ENCODE measurements around the gene BMPER. TPM values are rescaled to one million over a fixed set of nuclear protein-coding genes. Genes with fewer than 3 reads are reported as not detected.

The BMPER gene
- total and polyA plus RNA-seq, 3 experiments from 2014 or later = not detected

DNA sequence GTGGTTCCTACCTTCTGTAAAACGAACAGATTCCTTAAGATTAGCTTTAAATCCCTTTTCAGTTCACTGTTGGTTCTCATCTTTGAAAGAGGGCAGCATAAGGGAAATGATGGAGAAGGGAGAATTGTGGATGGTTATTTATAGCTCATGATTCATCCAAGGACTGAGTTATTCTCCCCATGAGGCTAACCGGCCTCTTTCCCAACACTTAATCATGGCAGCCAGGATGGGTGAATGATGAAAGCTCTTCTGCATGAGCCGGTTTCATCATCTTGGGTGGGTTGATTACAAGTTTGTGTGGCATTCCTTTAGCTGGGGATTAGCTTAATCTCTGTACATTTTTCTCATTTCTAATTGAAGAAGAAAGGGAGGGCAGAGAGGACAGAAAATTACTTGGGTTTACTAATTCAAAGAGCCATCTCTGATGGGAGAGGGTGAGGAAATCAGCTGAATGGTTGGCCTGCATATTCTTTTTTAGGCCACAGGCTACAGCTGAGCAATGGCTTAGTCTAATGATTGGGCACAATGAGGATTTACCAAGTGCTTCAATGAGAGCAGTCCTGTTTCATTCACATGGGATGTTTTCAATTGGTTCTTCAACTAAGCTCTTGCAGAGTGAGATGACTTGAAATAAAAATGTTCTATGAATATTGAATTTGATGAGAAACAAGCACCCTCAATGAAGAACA lies 250.0 kb downstream of the BMPER start:
- Mint-ChIP-seq H3K9me3 (peaks cover 0 to 3% (median 2%) of the 10 kb centered on the region in 5 donors), H3K36me3 (no peaks in the 10 kb centered on the region), H3K27ac (no peak overlapping the region), H3K4me1 (no peaks in the 10 kb centered on the region), H3K27me3 (no peaks in the 10 kb centered on the region), H3K4me3 (no peak overlapping the region)
- no peak for DNase-seq
- Histone ChIP-seq H3K4me1 (ENCODE audit: insufficient read depth, low read length) (no peaks in the 10 kb centered on the region), H3K27me3 (ENCODE audit: insufficient read depth, low read length, poor library complexity, severe bottlenecking) (no peaks in the 10 kb centered on the region), H3K4me3 (ENCODE audit: low read length) (no peak overlapping the region), H3K9me3 (ENCODE audit: low read length) (no peaks in the 10 kb centered on the region), H3K27ac (ENCODE audit: low read depth, low read length) (no peak overlapping the region), H3K36me3 (ENCODE audit: insufficient read depth, low read length) (no peaks in the 10 kb centered on the region)
- POLR2A ChIA-PET = no interaction called here
- CTCF ChIA-PET = no interaction called here

DNA sequence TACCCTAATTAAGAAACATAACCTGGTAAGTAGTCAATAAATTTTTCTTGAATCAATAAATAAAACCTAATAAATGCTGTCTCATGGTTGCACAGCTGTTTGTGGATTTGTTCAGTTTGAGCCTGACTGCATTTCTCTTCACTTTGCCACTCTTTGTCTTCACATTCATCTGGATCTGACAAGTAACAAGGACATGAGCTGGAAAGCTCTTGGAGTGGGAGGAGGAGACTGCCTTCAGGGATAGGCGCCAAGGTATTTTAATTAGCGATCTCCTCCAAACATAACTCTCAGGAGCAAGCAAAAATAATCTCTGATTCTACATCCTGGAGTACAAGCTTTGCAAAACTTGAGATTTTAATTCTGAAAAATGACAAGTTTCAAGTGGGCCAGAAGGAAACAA lies 251.0 kb downstream of the BMPER start:
- H3K36me3 ChIP-seq (ENCODE audit: insufficient read depth, low read length) = no peaks in the 10 kb centered on the region
- no peaks in the 10 kb centered on the region for H3K9me3 ChIP-seq (ENCODE audit: low read length)
- H3K27ac ChIP-seq (ENCODE audit: low read depth, low read length) = no peak overlapping the region
- ChIA-PET CTCF (no interaction called here), POLR2A (no interaction called here)
- DNase-seq = no peak
- H3K4me1 ChIP-seq (ENCODE audit: insufficient read depth, low read length) = no peaks in the 10 kb centered on the region
- H3K27me3 ChIP-seq (ENCODE audit: insufficient read depth, low read length, poor library complexity, severe bottlenecking) = no peaks in the 10 kb centered on the region
- no peak overlapping the region for H3K27ac Mint-ChIP-seq
- no peaks in the 10 kb centered on the region for H3K4me1 Mint-ChIP-seq
- H3K9me3 Mint-ChIP-seq = peaks cover 0 to 3% (median 3%) of the 10 kb centered on the region in 5 donors
- H3K27me3 Mint-ChIP-seq = no peaks in the 10 kb centered on the region
- no peak overlapping the region for H3K4me3 Mint-ChIP-seq
- no peaks in the 10 kb centered on the region for H3K36me3 Mint-ChIP-seq
- H3K4me3 ChIP-seq (ENCODE audit: low read length) = no peak overlapping the region

- no peaks in the 10 kb centered on the region for H3K4me1 ChIP-seq (ENCODE audit: insufficient read depth, low read length)
- no peaks in the 10 kb centered on the region for H3K27me3 ChIP-seq (ENCODE audit: insufficient read depth, low read length, poor library complexity, severe bottlenecking)
- Mint-ChIP-seq H3K27ac (no peak overlapping the region), H3K36me3 (no peaks in the 10 kb centered on the region), H3K9me3 (peaks cover 0 to 3% (median 2%) of the 10 kb centered on the region in 5 donors), H3K4me3 (no peak overlapping the region), H3K4me1 (no peaks in the 10 kb centered on the region), H3K27me3 (no peaks in the 10 kb centered on the region)
- ChIA-PET CTCF (no interaction called here), POLR2A (no interaction called here)
- no peak overlapping the region for H3K4me3 ChIP-seq (ENCODE audit: low read length)
- no peaks in the 10 kb centered on the region for H3K36me3 ChIP-seq (ENCODE audit: insufficient read depth, low read length)
- H3K9me3 ChIP-seq (ENCODE audit: low read length) = no peaks in the 10 kb centered on the region
- H3K27ac ChIP-seq (ENCODE audit: low read depth, low read length) = no peak overlapping the region
- no peak for DNase-seq
These were observed 251.8 kb downstream of the BMPER start for GRCh38 chr7:34157137-34157536.

- Histone ChIP-seq H3K4me1 (ENCODE audit: insufficient read depth, low read length) (no peaks in the 10 kb centered on the region), H3K9me3 (ENCODE audit: low read length) (no peaks in the 10 kb centered on the region), H3K36me3 (ENCODE audit: insufficient read depth, low read length) (no peaks in the 10 kb centered on the region), H3K4me3 (ENCODE audit: low read length) (no peak overlapping the region), H3K27me3 (ENCODE audit: insufficient read depth, low read length, poor library complexity, severe bottlenecking) (no peaks in the 10 kb centered on the region), H3K27ac (ENCODE audit: low read depth, low read length) (no peak overlapping the region)
- POLR2A ChIA-PET = no interaction called here
- DNase-seq = no peak
- no peaks in the 10 kb centered on the region for H3K4me1 Mint-ChIP-seq
- H3K27me3 Mint-ChIP-seq = no peaks in the 10 kb centered on the region
- H3K4me3 Mint-ChIP-seq = no peak overlapping the region
- H3K27ac Mint-ChIP-seq = no peak overlapping the region
- CTCF ChIA-PET = no interaction called here
- no peaks in the 10 kb centered on the region for H3K36me3 Mint-ChIP-seq
- H3K9me3 Mint-ChIP-seq = peaks cover 0 to 5% (median 2%) of the 10 kb centered on the region in 5 donors
These were observed 253.2 kb downstream of the BMPER start for GRCh38 chr7:34158368-34159153.

GRCh38 chr7:34160261-34160752 lies 255.0 kb downstream of the BMPER start:
- Histone ChIP-seq H3K4me3 (ENCODE audit: low read length) (no peak overlapping the region), H3K4me1 (ENCODE audit: insufficient read depth, low read length) (no peaks in the 10 kb centered on the region), H3K27ac (ENCODE audit: low read depth, low read length) (no peak overlapping the region), H3K9me3 (ENCODE audit: low read length) (no peaks in the 10 kb centered on the region), H3K36me3 (ENCODE audit: insufficient read depth, low read length) (no peaks in the 10 kb centered on the region), H3K27me3 (ENCODE audit: insufficient read depth, low read length, poor library complexity, severe bottlenecking) (no peaks in the 10 kb centered on the region)
- no peak for DNase-seq
- Mint-ChIP-seq H3K4me3 (no peak overlapping the region), H3K9me3 (peaks cover 0 to 8% (median 3%) of the 10 kb centered on the region in 5 donors), H3K36me3 (no peaks in the 10 kb centered on the region), H3K27ac (no peak overlapping the region), H3K27me3 (no peaks in the 10 kb centered on the region), H3K4me1 (no peaks in the 10 kb centered on the region)
- ChIA-PET POLR2A (no interaction called here), CTCF (no interaction called here)

GRCh38 chr7:34162027-34162565 lies 256.8 kb downstream of the BMPER start:
- no peak for DNase-seq
- CTCF ChIA-PET = no interaction called here
- Histone ChIP-seq H3K4me1 (ENCODE audit: insufficient read depth, low read length) (no peaks in the 10 kb centered on the region), H3K27ac (ENCODE audit: low read depth, low read length) (no peak overlapping the region), H3K9me3 (ENCODE audit: low read length) (no peaks in the 10 kb centered on the region), H3K27me3 (ENCODE audit: insufficient read depth, low read length, poor library complexity, severe bottlenecking) (no peaks in the 10 kb centered on the region), H3K36me3 (ENCODE audit: insufficient read depth, low read length) (no peaks in the 10 kb centered on the region), H3K4me3 (ENCODE audit: low read length) (no peak overlapping the region)
- Mint-ChIP-seq H3K27ac (no peak overlapping the region), H3K4me3 (no peak overlapping the region), H3K9me3 (peaks cover 0 to 9% (median 3%) of the 10 kb centered on the region in 5 donors), H3K4me1 (no peaks in the 10 kb centered on the region), H3K36me3 (no peaks in the 10 kb centered on the region), H3K27me3 (no peaks in the 10 kb centered on the region)
- POLR2A ChIA-PET = no interaction called here

DNA sequence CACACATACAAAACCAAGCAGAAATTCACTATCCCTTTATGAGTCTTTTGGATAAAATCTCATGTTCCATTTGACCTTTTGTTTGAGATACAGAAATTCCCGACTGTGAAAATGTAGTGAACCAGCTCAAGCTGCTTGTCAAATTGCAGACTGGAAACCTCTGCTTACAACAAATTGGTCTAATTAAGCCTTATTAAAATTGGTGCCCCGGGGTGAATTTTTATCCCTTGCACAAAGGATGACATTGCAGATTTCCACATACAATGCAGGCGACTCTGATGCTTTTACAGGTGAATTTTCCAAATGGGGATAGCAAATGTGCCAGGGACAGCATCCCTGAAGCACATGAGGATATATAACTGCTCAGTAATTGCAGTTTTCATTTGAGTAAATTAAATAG lies 257.3 kb downstream of the BMPER start:
- Mint-ChIP-seq H3K27me3 (no peaks in the 10 kb centered on the region), H3K4me3 (no peak overlapping the region), H3K9me3 (peaks cover 0 to 7% (median 3%) of the 10 kb centered on the region in 5 donors), H3K27ac (no peak overlapping the region), H3K4me1 (no peaks in the 10 kb centered on the region), H3K36me3 (no peaks in the 10 kb centered on the region)
- H3K27ac ChIP-seq (ENCODE audit: low read depth, low read length) = no peak overlapping the region
- no peaks in the 10 kb centered on the region for H3K4me1 ChIP-seq (ENCODE audit: insufficient read depth, low read length)
- H3K9me3 ChIP-seq (ENCODE audit: low read length) = no peaks in the 10 kb centered on the region
- H3K36me3 ChIP-seq (ENCODE audit: insufficient read depth, low read length) = no peaks in the 10 kb centered on the region
- no peak for DNase-seq
- H3K27me3 ChIP-seq (ENCODE audit: insufficient read depth, low read length, poor library complexity, severe bottlenecking) = no peaks in the 10 kb centered on the region
- no peak overlapping the region for H3K4me3 ChIP-seq (ENCODE audit: low read length)
- ChIA-PET CTCF (no interaction called here), POLR2A (no interaction called here)

GRCh38 chr7:34163956-34164355 lies 258.6 kb downstream of the BMPER start:
- no peaks in the 10 kb centered on the region for H3K9me3 ChIP-seq (ENCODE audit: low read length)
- no peak overlapping the region for H3K4me3 ChIP-seq (ENCODE audit: low read length)
- DNase-seq = no peak
- H3K9me3 Mint-ChIP-seq = peaks cover 0 to 8% (median 6%) of the 10 kb centered on the region in 5 donors
- H3K36me3 Mint-ChIP-seq = no peaks in the 10 kb centered on the region
- no peaks in the 10 kb centered on the region for H3K4me1 ChIP-seq (ENCODE audit: insufficient read depth, low read length)
- H3K27ac ChIP-seq (ENCODE audit: low read depth, low read length) = no peak overlapping the region
- H3K27me3 ChIP-seq (ENCODE audit: insufficient read depth, low read length, poor library complexity, severe bottlenecking) = no peaks in the 10 kb centered on the region
- H3K4me1 Mint-ChIP-seq = no peaks in the 10 kb centered on the region
- no peak overlapping the region for H3K4me3 Mint-ChIP-seq
- ChIA-PET POLR2A (no interaction called here), CTCF (no interaction called here)
- H3K36me3 ChIP-seq (ENCODE audit: insufficient read depth, low read length) = no peaks in the 10 kb centered on the region
- H3K27ac Mint-ChIP-seq = no peak overlapping the region
- no peaks in the 10 kb centered on the region for H3K27me3 Mint-ChIP-seq
